HepG2 (cell line): ENCODE results near the gene HNRNPA0. TPM values are rescaled to one million over a fixed set of nuclear protein-coding genes. Genes with fewer than 3 reads are reported as not detected.
A peak's percentile ranks its signal among the peaks of the same experiment; 100 is the strongest.

Experiments used
- AHDC1 ChIP-seq: sonication (generic); formaldehyde crosslinking; IDR thresholded peaks from 2 replicates; pipeline ENCODE4 v1.5.1; 2020; ENCODE audit warnings: mild to moderate bottlenecking, missing genetic modification reagents, borderline replicate concordance
- ASH2L ChIP-seq: fragments of 300-600, 200-600 bp; sonication (generic); IDR thresholded peaks from 2 replicates; pipeline ENCODE4 v1.7.0; 2017; ENCODE audit warnings: low read depth, mild to moderate bottlenecking, moderate library complexity, mixed read lengths, low read length; ENCODE audit not compliant: insufficient read length
- ATF2 ChIP-seq: sonication (generic); formaldehyde crosslinking; IDR thresholded peaks from 2 replicates; pipeline ENCODE4 v1.4.0; 2020; ENCODE audit warnings: missing genetic modification reagents
- ATF7 ChIP-seq, 2 experiments: fragments of 450-650 bp in 1 of 2; sonication (generic) in 1 of 2; formaldehyde crosslinking in 1 of 2; IDR thresholded peaks; 2 replicates each; pipeline versions ENCODE4 v1.4.0 to v1.6.1; 2016 to 2020; ENCODE audit warnings: antibody characterized with exemption in 1 of 2, mild to moderate bottlenecking in 1 of 2, missing genetic modification reagents in 1 of 2
- CREB1 ChIP-seq, 2 experiments: fragments of 450-650 bp in 1 of 2; IDR thresholded peaks; 2 replicates each; pipeline ENCODE4 v1.6.1; 2016 to 2017; ENCODE audit warnings: control low read depth in 1 of 2, mild to moderate bottlenecking in 1 of 2, missing compliant biosample characterization in 1 of 2, missing genetic modification characterization in 1 of 2
- HDAC1 ChIP-seq: sonication (generic); formaldehyde crosslinking; IDR thresholded peaks from 2 replicates; pipeline ENCODE4 v1.5.1; 2020; ENCODE audit warnings: mild to moderate bottlenecking, missing genetic modification reagents
- HNRNPL ChIP-seq: fragments of 200-400 bp; formaldehyde crosslinking; IDR thresholded peaks from 2 replicates; pipeline ENCODE4 v1.6.1; 2017; ENCODE audit warnings: mild to moderate bottlenecking, low read depth, low read length
- KLF6 ChIP-seq: IDR thresholded peaks from 2 replicates; pipeline ENCODE4 v1.8.0; 2016; ENCODE audit warnings: missing biosample characterization, missing genetic modification reagents
- KMT2A ChIP-seq: sonication (generic); formaldehyde crosslinking; IDR thresholded peaks from 2 replicates; pipeline ENCODE4 v1.4.0; 2020; ENCODE audit warnings: missing genetic modification reagents
- MEIS1 ChIP-seq: sonication (generic); formaldehyde crosslinking; IDR thresholded peaks from 2 replicates; pipeline ENCODE4 v1.9.0; 2021; ENCODE audit warnings: mild to moderate bottlenecking, missing genetic modification reagents, moderate library complexity, borderline replicate concordance
- POLR2G ChIP-seq: fragments of 200-400 bp; formaldehyde crosslinking; IDR thresholded peaks from 2 replicates; pipeline ENCODE4 v1.6.1; 2018; ENCODE audit warnings: mild to moderate bottlenecking, low read depth, low read length, moderate library complexity
- SP1 ChIP-seq, 2 experiments: fragments of 450-650 bp in 1 of 2; sonication (generic) in 1 of 2; formaldehyde crosslinking in 1 of 2; IDR thresholded peaks; 2 replicates each; pipeline versions ENCODE4 v1.4.0 to v1.6.1; 2016 to 2020; ENCODE audit warnings: missing genetic modification reagents in 1 of 2
- TAF1 ChIP-seq: sonication (generic); formaldehyde crosslinking; IDR thresholded peaks from 2 replicates; pipeline ENCODE4 v1.4.0; 2020; ENCODE audit warnings: missing genetic modification reagents
- ZFY ChIP-seq: sonication (generic); formaldehyde crosslinking; IDR thresholded peaks from 2 replicates; pipeline ENCODE4 v1.4.0; 2020; ENCODE audit warnings: missing genetic modification reagents
- ZNF562 ChIP-seq: sonication (generic); formaldehyde crosslinking; IDR thresholded peaks from 2 replicates; pipeline ENCODE4 v1.8.0; 2022; ENCODE audit warnings: missing genetic modification reagents, borderline replicate concordance
- polyA plus RNA-seq, 8 experiments: library from polyadenylated mRNA; depleted of rRNA in 3 of 8; stranded (reverse) in 7 of 8; unstranded in 1 of 8; fragments of >200 nt; fragmentation: Illumina TruSeq in 4 of 8; extraction: Trizol in 4 of 8; gene quantifications; 2 replicates each; pipeline versions ENCODE4 v1.2.1 to v1.2.3, GENCODE V29; 2011 to 2016; ENCODE audit warnings: low read depth in 4 of 8, missing spikeins in 1 of 8, mixed read lengths in 1 of 8; ENCODE audit not compliant: insufficient read depth in 1 of 8
- total RNA-seq, 5 experiments: library from RNA; depleted of rRNA; stranded (reverse); fragments of >200 nt; fragmentation: Illumina TruSeq; extraction: Trizol; gene quantifications; 2 replicates each; pipeline ENCODE4 v1.2.3, GENCODE V29; 2016; ENCODE audit warnings: low read depth in 1 of 5
- TF ChIP-seq, protein P1 (sequence below), 2 experiments: IDR thresholded peaks; 2 replicates each; pipeline ENCODE4 v1.6.1; 2011 to 2012; ENCODE audit warnings: low read length in 2 of 2, borderline replicate concordance in 1 of 2, low read depth in 1 of 2, mild to moderate bottlenecking in 1 of 2, moderate library complexity in 1 of 2

HNRNPA0 gene
- total and polyA plus RNA-seq, 2 of the 13 experiments (the other 11 are each of a cell fraction or from before 2014, with no cell fraction given): 9.0 to 12.9 TPM

GRCh38 chr5:137754188-137754960 lies at the start of gene HNRNPA0 (continued):
- TF ChIP-seq ATF2 (CRISPR knock-in tag): peak; percentile 33; the same call in 1 of the 2 replicates
- peak; percentile 90 for TF ChIP-seq CREB1 (IDR thresholded peaks at IDR 0.05)
- TF ChIP-seq CREB1 (CRISPR knock-in tag; IDR thresholded peaks at IDR 0.05): peak; percentile 92
- TF ChIP-seq AHDC1 (CRISPR knock-in tag): no peak
- TF ChIP-seq KLF6 (CRISPR knock-in tag): peak; percentile 58
- peak; percentile 88 for TF ChIP-seq POLR2G
- no peak for TF ChIP-seq SP1 (IDR thresholded peaks at IDR 0.05)
- peak; percentile 48 for TF ChIP-seq SP1 (CRISPR knock-in tag; IDR thresholded peaks at IDR 0.05)
- peak; percentile 99 for TF ChIP-seq TAF1
- 0 out of 2 replicates have a peak, but pooled peaks have one; percentile 78 for TF ChIP-seq MEIS1 (CRISPR knock-in tag)
- TF ChIP-seq ATF7 (IDR thresholded peaks at IDR 0.05): no peak
- TF ChIP-seq ATF7 (CRISPR knock-in tag; IDR thresholded peaks at IDR 0.05): peak; percentile 58; the same call in 1 of the 2 replicates
- TF ChIP-seq HNRNPL: peak; percentile 14; the same call in 1 of the 2 replicates
- peak; percentile 92 for TF ChIP-seq HDAC1 (CRISPR knock-in tag)
- peak; percentile 91 for TF ChIP-seq ZFY (CRISPR knock-in tag)
- TF ChIP-seq KMT2A: peak; percentile 84
- TF ChIP-seq, protein P1, sequence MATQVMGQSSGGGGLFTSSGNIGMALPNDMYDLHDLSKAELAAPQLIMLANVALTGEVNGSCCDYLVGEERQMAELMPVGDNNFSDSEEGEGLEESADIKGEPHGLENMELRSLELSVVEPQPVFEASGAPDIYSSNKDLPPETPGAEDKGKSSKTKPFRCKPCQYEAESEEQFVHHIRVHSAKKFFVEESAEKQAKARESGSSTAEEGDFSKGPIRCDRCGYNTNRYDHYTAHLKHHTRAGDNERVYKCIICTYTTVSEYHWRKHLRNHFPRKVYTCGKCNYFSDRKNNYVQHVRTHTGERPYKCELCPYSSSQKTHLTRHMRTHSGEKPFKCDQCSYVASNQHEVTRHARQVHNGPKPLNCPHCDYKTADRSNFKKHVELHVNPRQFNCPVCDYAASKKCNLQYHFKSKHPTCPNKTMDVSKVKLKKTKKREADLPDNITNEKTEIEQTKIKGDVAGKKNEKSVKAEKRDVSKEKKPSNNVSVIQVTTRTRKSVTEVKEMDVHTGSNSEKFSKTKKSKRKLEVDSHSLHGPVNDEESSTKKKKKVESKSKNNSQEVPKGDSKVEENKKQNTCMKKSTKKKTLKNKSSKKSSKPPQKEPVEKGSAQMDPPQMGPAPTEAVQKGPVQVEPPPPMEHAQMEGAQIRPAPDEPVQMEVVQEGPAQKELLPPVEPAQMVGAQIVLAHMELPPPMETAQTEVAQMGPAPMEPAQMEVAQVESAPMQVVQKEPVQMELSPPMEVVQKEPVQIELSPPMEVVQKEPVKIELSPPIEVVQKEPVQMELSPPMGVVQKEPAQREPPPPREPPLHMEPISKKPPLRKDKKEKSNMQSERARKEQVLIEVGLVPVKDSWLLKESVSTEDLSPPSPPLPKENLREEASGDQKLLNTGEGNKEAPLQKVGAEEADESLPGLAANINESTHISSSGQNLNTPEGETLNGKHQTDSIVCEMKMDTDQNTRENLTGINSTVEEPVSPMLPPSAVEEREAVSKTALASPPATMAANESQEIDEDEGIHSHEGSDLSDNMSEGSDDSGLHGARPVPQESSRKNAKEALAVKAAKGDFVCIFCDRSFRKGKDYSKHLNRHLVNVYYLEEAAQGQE (IDR thresholded peaks at IDR 0.05; ENCODE audit: borderline replicate concordance in 1 of 2, low read depth in 1 of 2, low read length in 2 of 2): peak in 1 of 2 experiments; percentile 58; a peak in 1 of 4 replicates
- peak; percentile 55; the same call in 1 of the 2 replicates for TF ChIP-seq ZNF562
- peak; percentile 98 for TF ChIP-seq ASH2L
